Fibroblast of skin of right biceps (primary cell): ENCODE measurements around the gene IFIT3.
"Not testable (repeated sequence)": the region's sequence is repeated elsewhere in the genome, so short reads cannot be mapped to it uniquely, and the experiment has no call there.

ENCODE experiments used
- DNase-seq: peaks from one replicate; pipeline ENCODE4 v3.0.0-alpha.2; 2013

The IFIT3 gene, protein sequence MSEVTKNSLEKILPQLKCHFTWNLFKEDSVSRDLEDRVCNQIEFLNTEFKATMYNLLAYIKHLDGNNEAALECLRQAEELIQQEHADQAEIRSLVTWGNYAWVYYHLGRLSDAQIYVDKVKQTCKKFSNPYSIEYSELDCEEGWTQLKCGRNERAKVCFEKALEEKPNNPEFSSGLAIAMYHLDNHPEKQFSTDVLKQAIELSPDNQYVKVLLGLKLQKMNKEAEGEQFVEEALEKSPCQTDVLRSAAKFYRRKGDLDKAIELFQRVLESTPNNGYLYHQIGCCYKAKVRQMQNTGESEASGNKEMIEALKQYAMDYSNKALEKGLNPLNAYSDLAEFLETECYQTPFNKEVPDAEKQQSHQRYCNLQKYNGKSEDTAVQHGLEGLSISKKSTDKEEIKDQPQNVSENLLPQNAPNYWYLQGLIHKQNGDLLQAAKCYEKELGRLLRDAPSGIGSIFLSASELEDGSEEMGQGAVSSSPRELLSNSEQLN

GRCh38 chr10:89327803-89328441 is at the start of gene IFIT3:
Gene IFIT3, plus strand, starts transcription at chr10:89327997. Its CDS starts 77 bp downstream, at chr10:89328074.
- DNase-seq, result peak; percentile 97

DNA sequence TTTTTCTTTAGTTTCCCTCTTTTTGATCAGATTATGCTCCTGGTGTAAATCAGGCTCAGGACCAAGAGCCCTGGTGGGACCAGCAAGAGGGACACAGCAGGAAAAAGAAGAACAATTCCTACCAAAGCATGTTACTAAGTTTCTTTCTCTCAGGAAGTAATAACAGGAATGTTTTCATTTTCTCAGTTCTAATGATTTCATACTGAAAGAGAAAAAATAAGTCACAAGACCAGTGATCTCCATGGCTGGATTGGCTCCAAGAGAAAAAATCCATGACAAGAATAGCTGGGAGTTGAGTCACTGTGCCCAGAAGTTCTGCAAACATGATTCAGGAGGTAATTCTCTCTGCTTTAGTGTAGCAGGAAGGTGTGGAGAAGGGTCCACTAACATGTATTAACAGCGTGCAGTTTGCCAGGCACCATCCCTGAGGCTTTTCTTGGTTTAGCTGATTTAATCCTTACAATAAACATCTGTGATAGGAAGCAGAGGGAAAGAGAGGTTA is 49.7 kb upstream of the IFIT3 start:
- DNase-seq, result peak; percentile 99

DNA sequence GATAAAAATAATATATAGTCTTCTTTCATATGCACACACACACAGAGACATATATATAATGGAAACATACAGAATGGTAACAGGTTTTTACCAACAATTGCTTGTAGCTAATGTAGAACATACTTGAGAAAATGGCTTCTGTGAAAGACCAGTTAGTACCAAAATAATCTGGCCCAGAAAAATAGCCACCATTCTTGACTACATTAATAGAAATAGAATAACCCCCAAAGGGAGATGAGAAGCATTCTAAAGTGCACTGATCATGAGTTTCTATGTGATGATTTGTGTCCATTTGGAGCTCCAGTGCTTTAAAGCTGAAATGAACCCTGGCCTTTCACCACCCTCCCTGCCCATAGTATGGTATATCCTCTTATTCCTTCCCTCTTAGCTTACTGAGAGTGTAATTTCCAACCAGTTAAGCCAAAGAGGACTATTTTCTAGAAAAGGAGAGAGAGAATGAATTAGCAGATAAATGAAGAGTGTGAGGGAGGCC is 48.9 kb upstream of the IFIT3 start:
- DNase-seq, result peak; percentile 31

DNA sequence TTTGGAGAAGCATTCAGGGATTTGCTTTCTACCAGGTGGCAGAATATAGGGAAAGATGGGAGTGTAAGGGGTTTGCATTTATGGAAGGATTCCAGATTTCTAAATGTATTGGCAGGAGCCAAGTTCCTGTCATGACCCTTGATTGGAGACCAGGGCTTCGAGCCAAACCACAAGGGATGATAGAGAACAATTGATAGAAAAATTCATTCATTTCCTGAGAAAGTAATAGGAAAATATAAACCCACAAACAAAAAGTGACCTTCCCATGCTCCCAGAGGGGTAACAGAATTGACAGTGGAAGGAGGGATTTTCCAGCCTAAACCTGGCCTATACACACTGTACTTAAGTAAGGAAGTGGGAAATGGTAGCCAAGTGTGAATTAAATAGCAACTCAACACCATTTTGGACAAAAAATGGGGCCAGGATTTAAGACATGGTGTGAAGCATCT is 48.4 kb upstream of the IFIT3 start:
- DNase-seq, result peak; percentile 78

DNA sequence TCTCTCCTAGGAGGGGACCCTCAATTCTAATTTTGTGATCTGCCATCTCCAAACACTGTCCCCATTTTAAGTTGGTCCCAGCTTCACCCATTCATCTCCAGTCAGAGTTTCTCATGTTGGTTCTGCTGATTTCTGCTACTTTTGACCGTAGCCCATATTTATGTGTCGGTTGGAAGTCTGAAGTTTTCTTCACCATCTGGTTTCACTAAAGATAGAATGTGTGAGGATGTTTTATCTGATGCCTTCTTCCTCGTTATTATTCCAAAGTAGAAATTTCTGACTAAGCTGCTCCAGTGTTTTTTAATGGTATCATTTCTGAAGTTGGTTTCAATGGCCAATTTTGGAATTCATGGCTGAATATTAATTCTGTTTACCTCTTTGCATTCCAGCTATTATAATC is 47.3 kb upstream of the IFIT3 start:
- peak; percentile 58 for DNase-seq

DNA sequence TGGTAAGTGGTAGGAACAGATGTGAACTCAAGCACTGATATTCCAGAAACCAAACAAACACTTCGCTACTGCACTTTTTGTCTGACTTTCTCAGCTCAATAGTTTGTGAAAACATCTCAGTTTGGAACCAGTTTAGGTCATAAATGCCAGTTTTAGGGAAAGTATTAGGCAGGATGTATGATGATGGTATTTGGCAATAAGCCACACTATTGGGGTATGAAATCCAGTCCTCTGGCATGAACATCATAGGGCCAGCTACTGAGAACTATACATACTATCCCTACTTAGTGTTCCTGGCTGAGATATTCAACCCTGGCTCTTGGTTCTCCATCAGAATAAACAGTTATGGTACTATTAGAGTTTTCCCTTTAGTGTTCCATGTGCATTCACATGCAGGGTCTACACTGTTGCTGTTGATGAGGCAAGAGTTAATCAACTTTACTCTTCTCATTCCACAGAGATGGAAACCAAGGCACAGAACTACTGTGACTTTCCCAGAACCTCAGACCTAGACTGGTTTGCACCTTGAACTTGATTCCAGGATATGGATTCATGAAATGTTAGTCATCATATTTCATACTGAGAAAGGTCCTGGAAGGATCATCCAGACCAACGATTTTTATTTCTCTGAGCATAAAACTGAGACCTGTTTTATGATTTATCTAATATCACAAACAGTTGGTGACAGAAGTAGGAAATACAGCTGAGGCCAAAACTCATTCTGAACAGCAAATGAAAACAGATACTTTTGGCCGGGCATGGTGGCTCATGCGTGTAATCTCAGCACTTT is 46.0 kb upstream of the IFIT3 start:
- peak; percentile 32 for DNase-seq

GRCh38 chr10:89283025-89283935 is 44.5 kb upstream of the IFIT3 start:
- DNase-seq, result peak; percentile 55

DNA sequence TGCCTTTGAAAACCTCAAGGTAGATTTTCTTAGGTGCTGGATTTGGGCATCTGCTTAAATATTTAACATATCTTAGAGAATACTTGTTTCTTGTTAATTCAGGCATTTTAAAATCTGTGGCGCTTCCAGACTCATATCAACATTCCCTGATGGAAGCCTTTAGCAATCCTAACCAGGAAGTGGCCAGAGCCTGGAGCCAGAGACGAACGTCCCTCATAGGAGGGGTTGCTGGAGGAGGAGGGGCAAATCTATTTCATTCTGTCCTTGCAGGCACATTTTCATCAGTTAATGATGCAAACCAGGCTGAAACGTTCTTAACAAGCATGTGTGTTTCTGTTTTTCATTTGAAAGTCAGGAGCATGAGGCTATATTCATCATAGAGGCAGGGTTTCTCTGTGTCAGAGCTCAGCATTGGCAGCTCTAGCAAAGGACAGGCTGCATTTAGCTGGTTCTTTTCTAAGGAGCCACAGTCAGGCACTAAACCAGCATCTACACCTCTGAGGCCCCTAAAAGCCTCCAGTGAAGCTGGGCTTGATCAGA is 43.8 kb upstream of the IFIT3 start:
- DNase-seq, result peak; percentile 93

DNA sequence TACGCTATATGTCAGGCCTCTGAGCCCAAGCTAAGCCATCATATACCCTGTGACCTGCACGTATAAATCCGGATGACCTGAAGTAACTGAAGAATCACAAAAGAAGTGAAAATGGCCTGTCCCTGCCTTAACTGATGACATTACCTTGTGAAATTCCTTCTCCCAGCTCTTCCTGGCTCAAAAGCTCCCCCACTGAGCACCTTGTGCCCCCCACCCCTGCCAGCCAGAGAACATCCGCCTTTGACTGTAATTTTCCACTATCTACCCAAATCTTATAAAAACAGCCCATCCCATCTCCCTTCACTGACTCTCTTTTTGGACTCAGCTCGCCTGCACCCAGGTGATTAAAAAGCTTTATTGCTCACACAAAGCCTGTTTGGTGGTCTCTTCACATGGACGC is 43.1 kb upstream of the IFIT3 start:
- not testable (repeated sequence) for DNase-seq

DNA sequence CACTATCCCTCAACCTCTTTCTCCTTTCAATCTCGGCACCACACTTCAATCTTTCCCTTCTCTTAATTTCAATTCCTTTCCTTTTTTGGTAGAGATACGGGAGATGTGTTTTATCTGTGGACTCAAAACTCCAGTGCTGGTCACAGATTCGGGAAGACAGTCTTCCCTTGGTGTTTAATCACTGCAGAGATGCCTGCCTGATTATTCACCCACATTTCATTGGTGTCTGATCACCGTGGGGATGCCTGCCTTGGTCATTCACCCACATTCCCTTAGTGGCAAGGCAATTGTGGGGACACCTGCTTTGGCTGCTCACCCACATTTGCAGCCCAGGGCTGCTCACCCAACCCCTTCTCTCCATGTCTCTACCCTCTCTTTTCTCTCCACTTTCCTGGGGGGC is 42.5 kb upstream of the IFIT3 start:
- DNase-seq, result peak; percentile 70

GRCh38 chr10:89294721-89295239 is 33.0 kb upstream of the IFIT3 start:
- no peak for DNase-seq

GRCh38 chr10:89295597-89295996 is 32.2 kb upstream of the IFIT3 start:
- DNase-seq, result peak; percentile 68

GRCh38 chr10:89296220-89296648 is 31.6 kb upstream of the IFIT3 start:
- no peak for DNase-seq

- DNase-seq, result no peak
Measured at GRCh38 chr10:89297356-89297755, 30.4 kb upstream of the IFIT3 start.

GRCh38 chr10:89297791-89298190 is 30.0 kb upstream of the IFIT3 start:
- DNase-seq, result no peak

- no peak for DNase-seq
Measured at GRCh38 chr10:89299031-89299430, 28.8 kb upstream of the IFIT3 start.

DNA sequence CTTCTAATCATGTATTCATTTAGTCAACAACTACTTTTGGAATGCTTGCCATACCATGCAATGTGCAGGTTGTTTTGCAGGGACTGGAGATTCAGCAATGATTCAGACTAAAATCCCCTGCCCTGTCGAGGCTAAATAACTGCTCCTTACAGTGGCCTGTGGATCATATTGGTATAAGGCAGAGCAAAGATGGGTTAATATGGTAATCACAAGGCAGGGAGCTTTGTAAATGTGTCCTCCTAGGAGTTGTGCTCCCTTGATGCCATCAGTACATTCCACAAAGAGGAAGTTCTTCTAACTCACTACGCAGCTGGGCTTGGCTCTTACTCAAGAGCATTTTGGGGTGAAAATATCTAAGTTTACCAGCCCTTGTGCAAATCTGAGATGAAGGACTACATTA is 26.6 kb upstream of the IFIT3 start:
- DNase-seq, result peak; percentile 31

DNA sequence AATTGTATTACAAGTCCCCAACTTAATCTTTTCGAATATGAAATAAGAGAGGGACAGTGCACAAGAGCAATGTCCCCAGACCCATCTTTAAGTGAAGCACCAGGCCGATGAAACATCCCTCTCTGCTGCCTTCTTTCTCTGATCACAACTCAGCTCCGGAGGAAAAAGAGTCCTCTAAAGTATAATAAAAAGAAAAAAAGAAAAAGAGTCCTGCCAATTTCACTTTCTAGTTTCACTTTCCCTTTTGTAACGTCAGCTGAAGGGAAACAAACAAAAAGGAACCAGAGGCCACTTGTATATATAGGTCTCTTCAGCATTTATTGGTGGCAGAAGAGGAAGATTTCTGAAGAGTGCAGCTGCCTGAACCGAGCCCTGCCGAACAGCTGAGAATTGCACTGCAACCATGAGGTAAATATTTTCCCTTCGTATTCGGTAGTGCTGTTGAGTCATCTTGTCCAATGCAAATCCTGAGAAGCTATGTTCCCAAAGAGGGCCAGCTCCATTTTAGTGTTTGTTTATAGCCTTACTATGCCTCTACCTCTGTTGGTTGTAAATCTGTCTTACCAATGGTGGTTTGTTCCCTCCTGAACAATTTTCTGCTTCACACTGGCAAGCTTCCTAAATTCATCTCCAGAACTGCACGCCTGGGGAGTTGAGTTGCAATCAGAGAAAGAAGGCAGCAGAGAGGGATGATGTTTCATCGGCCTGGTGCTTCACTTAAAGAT is 25.9 kb upstream of the IFIT3 start, which contains the start of gene IFIT2:
IFIT2 (plus strand) TSS at position 326 of the 725 bp plus-strand sequence; CDS start at position 404, 78 bp downstream.
- DNase-seq, result peak; percentile 71

DNA sequence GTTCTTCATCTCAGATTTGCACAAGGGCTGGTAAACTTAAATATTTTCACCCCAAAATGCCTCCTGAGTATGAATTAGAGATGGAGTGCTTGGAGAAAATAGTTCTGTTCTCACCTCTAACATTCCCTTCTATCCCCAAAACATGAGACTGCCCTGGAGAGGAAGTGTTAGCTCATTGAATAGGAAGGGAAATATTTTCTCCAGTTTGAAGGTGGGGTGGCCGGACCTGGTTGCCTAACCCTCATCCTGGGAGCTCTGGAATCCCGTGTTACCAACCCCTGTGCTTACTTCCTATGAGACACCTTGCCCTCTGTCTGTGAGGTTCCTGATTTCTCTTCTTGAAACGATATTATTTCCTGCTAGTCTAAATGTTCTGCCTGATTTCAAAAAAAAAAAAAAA is 25.2 kb upstream of the IFIT3 start:
- no peak for DNase-seq

- no peak for DNase-seq
Measured at GRCh38 chr10:89303161-89303560, 24.6 kb upstream of the IFIT3 start.
